ENCODE data around the gene SLC43A1.

The SLC43A1 gene

GRCh38 chr11:57481915-57482781 is 33.4 kb downstream of the SLC43A1 start:
- no peak overlapping the region for H3K4me3 ChIP-seq (ENCODE audit: low read depth, low read length)
- TF ChIP-seq, protein P1, sequence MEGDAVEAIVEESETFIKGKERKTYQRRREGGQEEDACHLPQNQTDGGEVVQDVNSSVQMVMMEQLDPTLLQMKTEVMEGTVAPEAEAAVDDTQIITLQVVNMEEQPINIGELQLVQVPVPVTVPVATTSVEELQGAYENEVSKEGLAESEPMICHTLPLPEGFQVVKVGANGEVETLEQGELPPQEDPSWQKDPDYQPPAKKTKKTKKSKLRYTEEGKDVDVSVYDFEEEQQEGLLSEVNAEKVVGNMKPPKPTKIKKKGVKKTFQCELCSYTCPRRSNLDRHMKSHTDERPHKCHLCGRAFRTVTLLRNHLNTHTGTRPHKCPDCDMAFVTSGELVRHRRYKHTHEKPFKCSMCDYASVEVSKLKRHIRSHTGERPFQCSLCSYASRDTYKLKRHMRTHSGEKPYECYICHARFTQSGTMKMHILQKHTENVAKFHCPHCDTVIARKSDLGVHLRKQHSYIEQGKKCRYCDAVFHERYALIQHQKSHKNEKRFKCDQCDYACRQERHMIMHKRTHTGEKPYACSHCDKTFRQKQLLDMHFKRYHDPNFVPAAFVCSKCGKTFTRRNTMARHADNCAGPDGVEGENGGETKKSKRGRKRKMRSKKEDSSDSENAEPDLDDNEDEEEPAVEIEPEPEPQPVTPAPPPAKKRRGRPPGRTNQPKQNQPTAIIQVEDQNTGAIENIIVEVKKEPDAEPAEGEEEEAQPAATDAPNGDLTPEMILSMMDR (IDR thresholded peaks at IDR 0.05; ENCODE audit: low read depth, low read length), result no peak
- no peak for DNase-seq (ENCODE audit: low read depth)

DNA sequence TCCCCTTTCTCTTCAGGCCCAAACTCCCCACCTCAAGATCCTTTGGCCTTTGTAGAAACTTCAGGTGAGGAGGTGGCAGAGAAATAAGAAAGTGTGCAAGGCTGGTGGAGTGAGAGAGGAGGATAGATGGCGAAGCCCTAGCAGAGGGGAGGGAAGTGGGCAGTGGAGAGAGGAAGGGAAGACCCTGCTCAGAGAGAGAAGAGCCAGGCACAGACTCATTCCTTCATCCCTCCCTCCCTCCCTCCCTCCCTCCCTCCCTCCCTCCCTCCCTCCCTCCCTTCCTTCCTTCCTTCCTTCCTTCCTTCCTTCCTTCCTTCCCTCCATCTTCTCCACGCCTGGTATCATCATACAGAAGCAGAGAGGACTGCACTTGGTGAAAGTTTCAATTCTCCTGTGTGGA is 34.2 kb downstream of the SLC43A1 start:
- no peak for DNase-seq (ENCODE audit: low read depth)
- H3K4me3 ChIP-seq (ENCODE audit: low read depth, low read length), result no peak overlapping the region
- TF ChIP-seq POLR2A (IDR thresholded peaks at IDR 0.05; ENCODE audit: extremely low read depth, insufficient read length) (no peak), MYC (IDR thresholded peaks at IDR 0.05; ENCODE audit: low read depth, low read length) (no peak)
- TF ChIP-seq, protein P2, sequence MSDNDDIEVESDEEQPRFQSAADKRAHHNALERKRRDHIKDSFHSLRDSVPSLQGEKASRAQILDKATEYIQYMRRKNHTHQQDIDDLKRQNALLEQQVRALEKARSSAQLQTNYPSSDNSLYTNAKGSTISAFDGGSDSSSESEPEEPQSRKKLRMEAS (IDR thresholded peaks at IDR 0.05; ENCODE audit: low read depth, low read length), result no peak
- TF ChIP-seq, protein P1 (IDR thresholded peaks at IDR 0.05; ENCODE audit: low read depth, low read length), result no peak

- no peak overlapping the region for H3K4me3 ChIP-seq (ENCODE audit: low read depth, low read length)
- peak; percentile 86 for DNase-seq (ENCODE audit: low read depth)
- no peak for TF ChIP-seq MYC (IDR thresholded peaks at IDR 0.05; ENCODE audit: low read depth, low read length)
- TF ChIP-seq, protein P1 (IDR thresholded peaks at IDR 0.05; ENCODE audit: low read depth, low read length), result peak; percentile 93
Measured at GRCh38 chr11:57480409-57481137, 34.9 kb downstream of the SLC43A1 start.

- TF ChIP-seq, protein P1 (IDR thresholded peaks at IDR 0.05; ENCODE audit: low read depth, low read length), result no peak
- no peak for DNase-seq (ENCODE audit: low read depth)
- H3K4me3 ChIP-seq (ENCODE audit: low read depth, low read length), result no peak overlapping the region
Measured at GRCh38 chr11:57479911-57480310, 35.6 kb downstream of the SLC43A1 start.

DNA sequence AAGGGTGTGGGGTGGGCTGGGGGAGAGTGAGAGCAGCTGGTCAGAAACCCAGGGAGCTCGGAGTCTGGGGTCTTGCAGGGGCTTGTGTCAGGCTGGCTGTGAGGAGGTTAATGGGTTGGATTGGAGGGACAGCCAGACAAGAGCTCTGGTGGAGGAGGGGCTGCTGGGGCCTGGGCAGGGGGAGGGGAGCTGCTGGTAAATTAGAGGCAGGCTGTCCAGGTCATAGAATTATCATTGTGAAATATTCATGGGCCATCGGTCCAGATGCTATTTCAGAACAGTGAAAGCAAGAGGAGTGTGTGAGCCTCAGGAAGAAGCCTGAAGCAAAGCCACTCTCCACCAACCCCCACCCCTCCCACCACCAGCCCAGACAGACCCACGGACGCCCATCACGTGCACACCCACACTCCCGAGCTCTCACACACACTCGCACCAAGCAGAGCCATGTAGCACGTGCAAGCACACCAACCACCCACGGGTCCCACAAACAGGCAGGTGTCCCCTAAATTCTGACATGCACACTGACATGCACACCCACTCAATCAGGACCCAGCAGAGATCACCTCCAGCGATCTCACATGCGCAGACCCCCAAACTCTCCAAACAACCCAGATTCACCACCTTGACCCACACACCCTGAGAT is 36.4 kb downstream of the SLC43A1 start:
- TF ChIP-seq, protein P2 (IDR thresholded peaks at IDR 0.05; ENCODE audit: low read depth, low read length), result no peak
- TF ChIP-seq POLR2A (IDR thresholded peaks at IDR 0.05; ENCODE audit: extremely low read depth, insufficient read length) (no peak), MYC (IDR thresholded peaks at IDR 0.05; ENCODE audit: low read depth, low read length) (no peak)
- TF ChIP-seq, protein P1 (IDR thresholded peaks at IDR 0.05; ENCODE audit: low read depth, low read length), result no peak
- H3K4me3 ChIP-seq (ENCODE audit: low read depth, low read length), result no peak overlapping the region
- DNase-seq (ENCODE audit: low read depth), result no peak

Data from NB4 (cell line).